ENCODE results near the gene FOXP1.

The FOXP1 gene

DNA sequence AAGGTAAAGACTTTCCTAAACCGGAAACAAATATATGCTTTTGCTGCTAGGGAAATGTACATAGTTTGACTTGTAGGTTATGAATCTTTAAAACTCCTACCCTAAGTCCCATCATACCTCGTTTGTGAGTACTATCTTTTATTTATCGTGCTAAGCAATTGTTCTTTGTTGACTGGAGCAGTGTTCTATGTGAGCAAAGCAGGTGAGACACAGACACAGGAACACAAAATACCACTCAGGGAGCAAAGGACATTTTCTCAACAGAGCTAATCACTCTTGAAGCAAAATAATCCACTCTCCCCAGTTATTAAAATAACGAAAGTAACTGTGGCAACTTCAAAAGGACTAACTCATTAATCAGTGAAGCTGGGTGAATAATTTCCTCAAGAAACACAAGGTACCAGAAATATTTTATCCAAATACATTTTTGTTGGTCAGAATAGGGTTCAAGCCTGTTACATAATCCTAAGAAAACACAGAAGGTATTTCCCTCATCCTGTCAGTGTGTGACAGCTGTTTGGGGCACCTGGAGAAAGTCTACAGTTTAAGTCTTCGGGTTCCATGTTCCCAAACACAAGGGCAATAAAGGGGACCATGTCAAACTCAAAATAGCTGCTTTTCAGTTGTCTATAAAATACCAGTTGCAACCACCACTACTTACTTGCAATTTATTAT, 407.7 kb downstream of the FOXP1 start:
- no peak for DNase-seq (ENCODE audit: low spot score)

DNA sequence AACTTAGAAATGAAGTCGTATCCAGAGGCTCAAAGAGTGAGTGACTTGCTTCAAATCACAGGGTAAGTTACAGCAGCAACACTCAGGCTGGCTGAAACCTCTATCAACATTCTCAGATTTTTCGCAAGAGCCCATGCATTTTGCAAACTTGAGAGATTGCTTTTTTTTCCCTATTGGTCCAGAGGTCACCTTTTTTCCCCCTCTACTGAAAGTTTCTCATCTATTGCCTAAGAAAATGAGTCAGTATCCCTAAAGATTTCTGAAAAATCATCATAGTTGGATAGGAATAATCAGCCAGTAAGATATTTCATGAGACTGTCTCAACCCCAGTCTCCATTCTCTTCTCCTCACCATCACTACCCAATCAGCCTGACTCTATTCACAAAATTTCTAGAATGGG, 410.6 kb downstream of the FOXP1 start:
- DNase-seq (ENCODE audit: low spot score) = no peak

DNA sequence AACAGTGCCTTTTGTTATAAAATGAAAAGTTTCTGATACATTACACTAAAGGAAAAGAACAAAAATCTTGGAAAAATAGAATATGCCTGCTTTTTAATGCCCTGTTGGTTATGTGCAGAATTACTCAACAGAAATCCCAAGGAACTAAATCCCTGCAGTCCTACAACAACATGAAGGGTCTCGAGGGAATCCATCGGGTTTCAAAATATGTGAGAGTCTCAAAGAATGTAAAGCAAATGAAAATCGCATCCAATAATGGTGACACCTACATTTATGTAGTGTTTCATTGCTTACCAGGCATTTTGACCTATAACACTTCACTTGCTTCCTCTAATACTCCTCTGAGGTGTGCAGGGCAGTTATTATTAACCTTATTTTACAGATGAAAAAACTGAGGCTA, 411.3 kb downstream of the FOXP1 start:
- DNase-seq (ENCODE audit: low spot score) = no peak

DNA sequence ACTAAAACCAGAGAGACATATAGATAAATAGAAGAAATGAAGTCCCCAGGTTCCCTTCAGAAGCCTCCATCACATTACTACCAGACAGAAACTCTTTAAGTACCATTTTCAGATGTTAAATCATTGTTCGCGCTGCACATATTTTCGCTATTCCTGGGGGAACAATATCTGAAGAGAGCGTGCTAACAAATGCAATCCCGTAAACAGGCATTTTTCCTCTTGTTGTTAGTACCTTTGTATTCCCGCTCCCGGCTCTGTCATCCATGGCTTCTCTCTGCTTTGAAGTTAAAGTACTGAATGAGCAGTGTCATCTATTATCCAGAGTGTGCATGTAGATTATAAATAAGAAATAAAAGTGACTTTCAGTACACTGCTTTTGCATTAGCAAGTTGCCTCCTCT, 412.3 kb downstream of the FOXP1 start:
- no peak for DNase-seq (ENCODE audit: low spot score)

DNA sequence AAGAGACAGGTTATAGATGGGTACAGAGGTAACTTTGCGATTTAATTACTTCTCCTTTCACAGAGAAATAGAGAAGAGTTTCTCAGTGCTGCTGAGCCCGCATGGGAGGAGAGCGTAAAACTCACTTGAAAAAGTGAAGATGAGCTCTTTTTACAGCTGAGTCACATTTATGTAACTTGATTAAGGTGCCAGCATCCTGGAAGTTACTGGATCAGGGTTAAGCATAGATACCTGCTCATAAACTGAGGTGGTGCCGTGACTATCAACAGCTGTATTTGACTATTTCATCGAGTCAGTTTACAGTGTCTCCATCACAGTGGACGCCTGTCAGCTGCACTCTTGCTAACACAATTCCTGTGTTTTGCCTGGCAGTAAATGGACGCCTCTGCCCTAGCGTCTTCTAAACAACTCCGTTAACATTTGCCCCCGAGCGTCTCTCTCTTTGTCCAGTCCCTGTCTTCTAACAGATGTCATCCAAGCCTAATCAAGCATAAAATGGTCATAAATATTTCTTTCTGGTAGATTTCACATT, 414.6 kb downstream of the FOXP1 start:
- DNase-seq (ENCODE audit: low spot score) = peak; percentile 45

DNA sequence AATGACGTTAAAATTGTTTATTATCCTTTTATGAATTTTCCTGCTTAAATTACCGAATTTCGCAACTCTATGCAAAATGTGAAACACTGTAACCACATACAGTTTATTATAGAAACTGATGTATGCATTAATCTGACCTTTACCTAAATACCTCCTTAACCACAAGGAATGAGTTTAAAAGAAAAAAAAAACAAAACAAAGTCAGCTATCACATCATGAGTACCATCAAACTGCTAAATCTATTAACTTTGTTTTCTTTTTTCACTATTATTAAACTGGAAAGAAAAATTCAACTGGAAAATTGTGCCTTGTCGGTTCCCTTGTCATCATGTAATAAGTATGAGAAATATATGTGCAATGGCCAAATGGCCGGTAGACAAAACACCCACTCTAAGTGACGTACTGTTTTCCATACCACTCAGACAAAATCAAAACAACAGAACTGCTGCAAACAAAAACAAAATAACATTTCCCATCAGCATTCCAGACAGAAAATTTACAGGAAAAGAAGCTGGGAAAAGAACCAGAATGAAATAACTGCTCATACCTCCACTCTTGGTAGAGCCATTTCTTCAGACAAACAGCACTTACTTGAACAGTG, 415.3 kb downstream of the FOXP1 start:
- DNase-seq (ENCODE audit: low spot score) = no peak

DNA sequence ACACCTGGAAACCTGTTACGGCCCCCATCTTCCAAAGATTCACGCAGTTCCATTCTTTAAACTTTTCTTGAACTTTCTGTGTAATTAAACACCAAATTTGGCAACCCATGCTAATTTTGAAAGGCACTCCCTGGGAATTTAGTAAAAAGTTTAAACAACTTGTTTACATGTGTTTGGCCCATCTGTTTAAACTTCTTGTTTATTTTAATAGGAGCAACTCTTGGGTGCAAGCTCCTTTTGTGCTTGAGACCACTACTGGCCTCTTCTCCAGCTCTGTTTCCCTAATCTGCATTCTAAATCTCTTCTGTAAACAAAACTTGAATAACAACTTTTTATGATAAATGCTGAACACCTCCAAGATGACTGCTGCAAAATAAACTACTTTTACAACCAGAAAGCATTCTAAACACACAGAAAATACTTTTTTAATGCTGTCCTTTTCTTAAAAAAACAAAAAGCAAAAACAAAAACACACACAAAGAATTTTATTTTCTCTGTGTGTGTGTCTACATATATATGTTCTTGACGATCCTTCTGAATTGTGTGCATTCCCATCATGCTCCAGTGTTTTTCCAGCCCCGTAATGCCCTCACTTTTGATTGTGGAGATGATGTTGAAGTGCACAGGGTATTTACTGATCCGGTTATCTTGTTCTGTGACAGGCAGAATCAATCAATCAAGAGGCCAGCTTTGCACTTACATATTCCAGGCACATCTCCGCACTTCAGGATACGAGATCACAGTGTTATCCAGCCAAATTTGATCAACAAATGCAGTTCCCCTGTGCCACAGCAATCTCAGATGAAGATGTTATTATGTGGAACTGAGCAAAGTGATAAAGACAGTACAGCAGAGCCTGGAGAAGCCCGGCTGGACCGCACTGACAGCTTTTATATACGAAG, 416.9 kb downstream of the FOXP1 start:
- DNase-seq (ENCODE audit: low spot score) = no peak

DNA sequence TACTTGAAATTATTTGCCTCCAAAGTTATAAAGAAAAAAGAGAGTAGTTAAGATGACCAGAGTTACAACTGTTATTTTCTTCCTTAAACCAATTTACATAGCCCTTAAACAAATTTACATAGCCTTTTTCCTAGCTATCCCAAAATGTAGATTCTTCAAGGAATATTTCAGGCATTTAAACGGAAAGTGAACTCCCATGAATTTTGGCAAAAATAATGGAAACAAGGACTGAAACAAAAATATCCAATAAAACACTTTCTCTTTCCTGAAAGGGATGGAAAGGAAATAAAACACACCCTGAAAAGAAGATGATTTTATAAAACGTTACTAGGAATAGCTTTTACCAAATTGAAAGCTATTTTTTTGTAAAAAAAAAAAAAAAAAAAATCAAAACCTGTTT, 418.6 kb downstream of the FOXP1 start:
- DNase-seq (ENCODE audit: low spot score) = no peak

DNA sequence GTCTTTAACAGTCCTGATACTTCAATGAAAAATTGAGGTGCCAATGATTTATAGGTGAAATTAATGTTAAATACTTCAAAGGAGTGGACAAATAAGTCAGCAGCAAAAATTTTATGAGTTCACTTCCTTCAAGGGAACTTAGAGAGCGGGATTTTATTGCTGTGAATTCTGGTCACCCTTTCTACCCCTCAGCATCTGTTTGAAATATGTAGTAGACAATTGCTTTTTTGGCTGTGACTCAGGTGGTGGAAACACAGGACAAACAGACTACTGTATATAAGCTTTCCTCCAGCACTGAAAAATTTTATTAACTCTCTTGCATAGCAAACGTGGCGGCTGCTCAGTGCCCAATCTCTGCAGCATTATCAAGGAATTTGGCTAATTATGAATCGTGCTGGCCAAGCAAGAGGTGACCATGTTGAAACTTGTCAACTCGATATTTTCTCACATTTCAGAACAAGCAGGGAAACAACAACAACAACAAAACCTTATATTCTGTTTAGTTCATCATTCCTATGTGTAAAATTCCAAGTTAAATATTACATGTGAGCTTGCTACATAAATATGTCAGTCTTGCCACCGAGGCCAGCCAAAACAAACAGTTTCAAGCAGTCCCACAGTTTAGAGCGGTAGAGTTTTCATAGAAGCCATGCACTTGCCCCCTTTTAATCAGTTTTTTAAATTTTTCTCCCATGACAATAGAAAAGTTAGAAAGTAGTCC, 420.2 kb downstream of the FOXP1 start:
- no peak for DNase-seq (ENCODE audit: low spot score)

DNA sequence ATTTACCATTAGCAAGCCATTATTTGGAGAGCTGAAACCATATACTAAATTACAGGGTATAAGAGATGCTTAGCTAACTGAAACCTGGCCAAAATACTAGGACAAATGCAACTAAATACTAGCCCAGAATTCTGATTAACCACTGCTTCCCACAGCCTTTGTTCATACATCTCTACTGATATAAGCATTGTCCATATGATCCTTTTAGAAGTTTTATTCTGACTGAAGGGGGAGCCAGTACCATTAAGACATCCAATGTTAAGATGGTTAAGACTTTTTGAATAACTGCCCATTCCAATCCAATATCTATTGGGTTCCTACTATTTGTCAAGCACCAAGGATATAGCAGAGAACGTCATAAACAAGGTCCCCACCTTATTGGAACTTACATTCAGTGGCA, 421.3 kb downstream of the FOXP1 start:
- DNase-seq (ENCODE audit: low spot score) = no peak

DNA sequence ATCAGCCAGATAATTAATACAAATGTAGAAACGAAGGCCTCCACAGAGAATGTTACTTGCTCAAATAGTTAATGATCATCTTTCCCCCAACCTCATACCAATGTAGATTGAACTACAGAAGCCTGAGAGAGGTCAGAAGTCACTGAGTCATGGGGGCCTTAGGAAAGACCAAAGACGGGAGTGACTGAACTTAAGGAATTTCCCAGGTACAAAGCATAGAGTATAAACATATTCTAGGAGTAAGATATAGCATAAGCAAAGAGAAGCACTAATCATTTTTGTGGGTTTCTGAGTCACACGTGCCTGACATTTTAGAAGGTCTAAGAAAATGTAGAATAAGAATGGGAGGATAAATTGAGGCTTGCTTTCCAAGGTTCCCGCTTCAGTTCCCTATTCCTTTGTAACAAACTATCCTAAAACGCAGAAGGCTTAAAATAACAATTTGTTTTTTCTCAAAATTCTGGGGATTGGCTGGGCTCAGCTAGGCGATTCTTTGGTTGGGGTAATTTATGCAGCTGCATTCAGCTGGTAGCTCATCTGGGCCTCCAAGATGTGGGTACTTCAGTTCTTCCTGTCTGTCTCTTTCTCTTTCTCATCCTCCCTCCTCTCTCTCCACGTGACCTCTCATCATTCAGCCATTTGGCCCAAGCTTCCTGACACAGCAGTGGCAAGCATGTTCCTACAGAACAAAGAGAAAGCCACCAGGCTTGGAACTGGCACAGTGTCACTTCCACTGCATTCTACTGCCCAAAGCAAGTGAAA, 422.6 kb downstream of the FOXP1 start:
- DNase-seq (ENCODE audit: low spot score) = no peak

DNA sequence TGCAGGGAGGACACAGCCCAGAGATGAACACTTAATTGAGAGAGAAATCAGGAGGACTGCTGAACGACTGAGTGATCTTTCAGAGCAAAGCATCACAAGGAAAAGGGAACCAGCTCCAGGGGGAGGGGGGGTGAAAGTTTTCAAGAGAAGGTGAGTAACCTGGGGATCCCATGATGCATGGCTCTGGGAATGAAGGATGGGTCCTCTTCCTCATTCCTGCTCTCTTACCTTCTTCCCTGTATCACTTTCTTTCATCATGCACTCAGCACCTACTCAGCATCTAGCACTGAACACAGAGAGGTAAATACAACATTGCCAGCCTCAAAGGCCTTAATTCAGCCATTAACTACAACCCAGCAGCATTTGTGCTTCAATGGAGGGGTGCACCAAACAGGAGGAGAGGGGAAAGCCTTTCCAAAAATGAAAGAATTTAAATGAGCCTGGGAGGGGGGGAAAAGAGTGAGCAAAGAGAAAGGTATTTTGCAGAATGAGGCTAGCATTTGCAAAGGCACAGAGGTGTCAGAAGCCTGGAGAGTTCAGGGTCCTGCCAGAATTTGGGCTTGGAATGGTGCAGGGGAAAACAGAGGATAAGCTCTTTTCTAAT, 427.4 kb downstream of the FOXP1 start:
- DNase-seq (ENCODE audit: low spot score) = no peak

DNA sequence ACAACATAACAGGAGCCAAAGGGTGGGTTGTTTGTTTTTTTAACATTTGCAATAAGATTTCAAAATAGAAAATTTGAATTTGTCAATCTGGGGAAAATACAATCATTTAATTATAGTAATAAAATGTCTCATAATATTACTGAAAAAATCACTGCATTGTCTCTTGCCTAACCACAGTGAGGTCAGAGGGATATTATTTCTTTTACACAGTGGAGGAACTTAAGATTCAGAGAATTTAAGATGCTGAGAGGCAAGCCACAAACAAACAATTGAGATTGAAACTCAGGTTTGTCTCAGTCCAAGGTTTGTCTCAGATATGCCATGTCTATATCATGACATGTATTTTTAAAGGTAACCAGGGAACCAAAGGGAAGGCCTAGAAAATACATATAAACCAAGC, 428.7 kb downstream of the FOXP1 start:
- DNase-seq (ENCODE audit: low spot score) = no peak

DNA sequence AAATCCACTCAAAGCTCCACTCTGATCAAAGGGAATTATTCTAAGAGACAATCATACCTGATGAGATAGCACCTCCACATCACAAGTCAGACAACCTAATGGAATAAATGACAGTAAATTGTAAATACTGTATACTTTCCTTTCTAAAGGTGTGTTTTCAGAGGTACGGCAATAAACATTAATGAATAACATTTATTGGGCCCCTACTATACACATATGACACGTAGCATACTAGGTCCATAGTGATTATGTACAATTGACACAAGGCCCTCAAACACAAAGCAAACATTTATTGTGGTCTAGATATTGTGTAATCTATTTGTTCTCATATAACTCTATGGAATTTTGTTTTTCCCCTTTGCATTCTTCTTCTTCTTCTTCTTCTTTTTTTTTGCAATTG, 429.8 kb downstream of the FOXP1 start:
- no peak for DNase-seq (ENCODE audit: low spot score)

DNA sequence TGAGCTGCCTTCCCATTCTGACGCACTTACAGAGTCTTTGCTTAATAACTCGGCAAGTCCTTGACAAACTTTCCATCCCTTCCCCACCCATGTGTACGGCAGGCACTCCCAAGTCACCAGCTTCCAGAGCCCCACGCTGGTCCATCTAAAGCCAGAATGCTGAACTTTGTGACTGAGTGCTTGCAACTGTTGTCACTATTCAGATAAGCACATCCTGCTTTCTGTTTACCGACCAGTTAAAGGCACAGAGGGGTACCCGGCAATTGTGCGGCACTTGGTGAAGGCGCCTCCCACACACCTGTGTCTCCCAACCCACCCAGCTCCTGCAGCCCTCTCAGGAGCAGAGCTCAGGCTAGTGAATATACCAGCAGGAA, 430.6 kb downstream of the FOXP1 start:
- DNase-seq (ENCODE audit: low spot score) = no peak

DNA sequence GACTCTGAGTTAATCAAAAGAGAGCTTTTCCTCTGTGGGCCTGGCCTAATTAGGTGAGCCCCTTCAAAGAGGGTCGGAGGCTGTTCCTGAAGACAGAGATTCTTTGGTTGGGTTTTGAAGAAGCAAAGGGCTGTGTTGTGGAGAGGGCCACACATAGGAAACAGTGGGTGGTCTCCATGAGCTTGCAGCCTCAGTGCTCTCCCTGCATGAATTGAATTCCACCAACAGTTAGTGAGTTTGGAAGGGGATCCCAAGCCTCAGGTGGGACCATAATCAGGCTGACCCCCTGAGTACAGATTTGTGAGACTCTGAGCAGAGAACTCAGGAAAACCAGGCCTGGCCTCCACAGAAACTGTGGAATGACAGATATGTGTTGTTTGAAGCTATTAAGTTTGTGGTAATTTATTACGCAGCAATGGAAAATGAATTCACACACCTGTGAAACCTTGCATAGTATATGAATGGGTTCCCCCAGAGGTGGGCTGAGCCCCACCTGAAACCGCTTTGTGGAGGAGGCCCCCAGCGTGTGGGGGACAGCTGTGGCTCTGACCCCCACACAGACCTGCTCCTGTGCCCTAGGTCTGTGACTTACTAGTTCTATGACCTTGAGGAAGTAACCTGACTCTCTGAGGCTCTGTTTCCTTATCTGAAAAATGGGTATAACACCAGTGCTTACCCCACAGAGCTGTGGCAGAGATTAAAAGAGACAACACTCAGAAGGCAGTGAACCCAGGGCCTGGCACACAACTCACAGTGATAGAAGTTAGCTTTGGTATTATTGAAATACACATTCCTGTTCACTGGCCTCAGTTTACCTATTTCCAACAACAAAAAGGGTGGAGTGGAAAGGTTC, 431.3 kb downstream of the FOXP1 start:
- DNase-seq (ENCODE audit: low spot score) = no peak

DNA sequence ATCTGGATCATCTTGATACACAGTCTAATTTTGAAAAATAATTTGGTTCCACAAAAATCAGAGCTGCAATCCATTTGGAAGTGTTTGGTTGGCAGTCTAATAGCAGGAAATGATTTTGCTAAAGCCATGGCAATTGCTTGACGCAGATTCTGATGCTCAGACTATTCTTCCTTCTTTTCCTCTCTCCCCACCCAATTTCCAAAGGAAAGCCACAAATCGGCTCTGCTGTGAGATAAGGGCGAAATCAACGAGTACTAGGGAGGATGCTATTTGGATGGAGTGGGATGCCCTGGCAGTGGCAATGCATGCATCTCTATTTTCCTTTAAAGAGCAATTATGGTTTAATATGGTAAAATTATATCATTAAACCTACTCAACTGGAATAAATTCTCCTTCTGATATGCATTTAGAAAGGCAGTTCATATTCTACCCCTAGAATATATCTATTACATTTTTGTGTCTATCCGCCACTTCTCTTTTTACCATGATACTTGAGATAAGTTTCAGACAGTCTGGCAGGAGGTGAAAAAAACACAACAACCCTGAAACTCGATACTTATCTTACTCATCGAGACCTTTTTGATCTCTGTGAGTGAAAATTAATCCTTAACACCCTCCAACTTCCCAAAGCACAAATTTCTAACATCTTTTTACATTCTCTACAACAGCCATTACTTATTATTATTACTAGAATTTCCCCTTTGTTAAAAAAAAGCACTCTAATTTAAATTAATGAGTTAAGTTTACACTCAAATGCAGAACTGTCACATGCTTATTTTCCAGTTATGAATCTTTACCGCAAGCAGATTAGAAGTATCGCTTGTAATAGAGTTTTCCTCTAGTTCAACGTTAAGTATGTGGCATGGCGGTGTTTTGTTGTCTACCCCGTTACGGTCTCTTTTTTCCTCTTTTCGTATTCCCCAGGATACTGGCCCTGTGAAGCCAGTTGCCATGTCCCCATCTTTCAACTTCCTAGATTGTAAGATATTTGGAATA, 433.3 kb downstream of the FOXP1 start:
- no peak for DNase-seq (ENCODE audit: low spot score)

DNA sequence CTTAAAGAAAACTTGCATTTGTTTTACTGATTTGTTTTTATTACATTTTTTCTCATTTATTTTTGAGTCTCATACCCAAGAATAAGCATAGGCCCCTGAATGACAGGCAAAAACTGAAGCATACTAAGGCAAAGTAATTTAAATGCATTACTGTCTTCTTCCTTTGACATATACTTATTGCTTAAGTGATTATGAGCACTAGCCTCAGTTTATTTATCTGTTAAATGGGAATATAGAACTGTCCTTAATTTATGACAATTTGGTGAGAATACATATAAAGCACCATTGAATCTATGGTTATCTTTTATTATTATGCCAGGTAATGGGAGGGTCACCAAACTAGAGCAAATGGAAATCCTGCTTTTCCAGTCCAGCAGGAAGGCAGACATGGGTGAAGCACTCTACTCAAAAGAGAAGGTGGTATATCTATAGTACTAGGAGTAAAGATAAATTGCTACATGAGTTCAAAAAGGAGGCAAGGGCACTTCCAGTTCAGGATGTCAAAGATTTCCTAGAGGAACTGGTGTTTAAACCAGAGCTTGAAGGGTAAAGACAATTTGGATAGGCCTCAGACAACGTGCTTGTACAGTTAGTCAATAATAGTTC, 435.0 kb downstream of the FOXP1 start:
- no peak for DNase-seq (ENCODE audit: low spot score)

Measured in pons (tissue), 1 donor.